Activated T-helper 2 cell treated with anti-CD3 and anti-CD28 coated beads, Interferon-gamma antibody, Interleukin-2, Interleukin-4, amounts not matched to agents 10 μg/mL and 5 μg/mL and 100 μg/mL, durations not matched to agents 14 hours and 24 hours and 36 hours (primary cell): ENCODE results near the gene EDN2. TPM values are rescaled to one million over a fixed set of nuclear protein-coding genes. Genes with fewer than 3 reads are reported as not detected.

Experiments used
- DNase-seq: peaks from one replicate; pipeline ENCODE4 v3.0.0; 2021; ENCODE audit warnings: low spot score
- H3K27ac Mint-ChIP-seq: one replicate; pipeline ENCODE4 v1.8.0; 2021; ENCODE audit warnings: mixed read lengths
- H3K27me3 Mint-ChIP-seq: one replicate; pipeline ENCODE4 v1.8.0; 2021; ENCODE audit warnings: low read depth, mixed read lengths
- H3K36me3 Mint-ChIP-seq: one replicate; pipeline ENCODE4 v1.8.0; 2021; ENCODE audit warnings: low read depth, mixed read lengths
- H3K4me1 Mint-ChIP-seq: one replicate; pipeline ENCODE4 v1.8.0; 2021; ENCODE audit warnings: low read depth, mixed read lengths
- H3K4me3 Mint-ChIP-seq: one replicate; pipeline ENCODE4 v1.8.0; 2021; ENCODE audit warnings: low read depth, mild to moderate bottlenecking, moderate library complexity, mixed read lengths
- H3K9me3 Mint-ChIP-seq: one replicate; pipeline ENCODE4 v1.8.0; 2021; ENCODE audit warnings: mixed read lengths
- intact Hi-C: fragments of 100-400 bp; cut with micrococcal nuclease; formaldehyde crosslinking; loops from one replicate; pipeline ENCODE4 v1.15.1; 2023
- total RNA-seq: library from RNA; stranded (reverse); gene quantifications from 2 replicates; pipeline ENCODE4 v1.2.3, GENCODE V29; 2022

Gene EDN2
- total RNA-seq, 1 donor from 2014 or later, result not detected

GRCh38 chr1:41514381-41514780 lies 29.9 kb upstream of the EDN2 start:
- H3K27me3 Mint-ChIP-seq, result no peaks in the 10 kb centered on the region

GRCh38 chr1:41513383-41513735 lies 28.9 kb upstream of the EDN2 start:
- no peak for DNase-seq
- Mint-ChIP-seq H3K4me1 (peaks cover 5% of the 10 kb centered on the region), H3K27ac (no peak overlapping the region)

More at GRCh38 chr1:41514381-41514780, 29.9 kb upstream of the EDN2 start:
- Mint-ChIP-seq H3K9me3 (no peaks in the 10 kb centered on the region), H3K36me3 (peaks cover 58% of the 10 kb centered on the region), H3K4me3 (no peak overlapping the region), H3K4me1 (peaks cover 5% of the 10 kb centered on the region), H3K27ac (no peak overlapping the region)
- DNase-seq, result no peak
- intact Hi-C loops, result no loop called here

GRCh38 chr1:41512701-41513382 lies 28.4 kb upstream of the EDN2 start:
- no peaks in the 10 kb centered on the region for H3K9me3 Mint-ChIP-seq
- no peak overlapping the region for H3K27ac Mint-ChIP-seq
- DNase-seq, result no peak
- no peaks in the 10 kb centered on the region for H3K27me3 Mint-ChIP-seq
- intact Hi-C loops, result no loop called here
- H3K36me3 Mint-ChIP-seq, result peaks cover 54% of the 10 kb centered on the region
- no peak overlapping the region for H3K4me3 Mint-ChIP-seq
- H3K4me1 Mint-ChIP-seq, result peaks cover 5% of the 10 kb centered on the region

More at GRCh38 chr1:41513383-41513735, 28.9 kb upstream of the EDN2 start:
- Mint-ChIP-seq H3K4me3 (no peak overlapping the region), H3K36me3 (peaks cover 58% of the 10 kb centered on the region), H3K9me3 (no peaks in the 10 kb centered on the region), H3K27me3 (no peaks in the 10 kb centered on the region)
- intact Hi-C loops, result no loop called here

- H3K36me3 Mint-ChIP-seq, result peaks cover 42% of the 10 kb centered on the region
- no peaks in the 10 kb centered on the region for H3K4me1 Mint-ChIP-seq
- intact Hi-C loops, result no loop called here
- DNase-seq, result no peak
- H3K4me3 Mint-ChIP-seq, result no peak overlapping the region
- no peaks in the 10 kb centered on the region for H3K27me3 Mint-ChIP-seq
- H3K9me3 Mint-ChIP-seq, result no peaks in the 10 kb centered on the region
- H3K27ac Mint-ChIP-seq, result no peak overlapping the region
These were observed 26.7 kb upstream of the EDN2 start for GRCh38 chr1:41511239-41511540.

- peaks cover 42% of the 10 kb centered on the region for H3K36me3 Mint-ChIP-seq
- no peak for DNase-seq
- H3K27me3 Mint-ChIP-seq, result no peaks in the 10 kb centered on the region
- intact Hi-C loops, result no loop called here
- H3K4me1 Mint-ChIP-seq, result no peaks in the 10 kb centered on the region
- no peak overlapping the region for H3K4me3 Mint-ChIP-seq
- no peak overlapping the region for H3K27ac Mint-ChIP-seq
- H3K9me3 Mint-ChIP-seq, result no peaks in the 10 kb centered on the region
These were observed 26.2 kb upstream of the EDN2 start for GRCh38 chr1:41510531-41511238.

- intact Hi-C loops, result no loop called here
- no peaks in the 10 kb centered on the region for H3K27me3 Mint-ChIP-seq
- H3K9me3 Mint-ChIP-seq, result no peaks in the 10 kb centered on the region
- no peak overlapping the region for H3K4me3 Mint-ChIP-seq
- H3K4me1 Mint-ChIP-seq, result peaks cover 5% of the 10 kb centered on the region
- peaks cover 34% of the 10 kb centered on the region for H3K36me3 Mint-ChIP-seq
- no peak for DNase-seq
- no peak overlapping the region for H3K27ac Mint-ChIP-seq
These were observed 24.8 kb upstream of the EDN2 start for GRCh38 chr1:41509270-41509671.

- Mint-ChIP-seq H3K36me3 (peaks cover 29% of the 10 kb centered on the region), H3K27ac (no peak overlapping the region), H3K4me3 (no peak overlapping the region), H3K9me3 (no peaks in the 10 kb centered on the region), H3K27me3 (no peaks in the 10 kb centered on the region), H3K4me1 (peaks cover 7% of the 10 kb centered on the region)
- intact Hi-C loops, result no loop called here
- DNase-seq, result no peak
These were observed 23.8 kb upstream of the EDN2 start for GRCh38 chr1:41508290-41508689.

- Mint-ChIP-seq H3K36me3 (peaks cover 24% of the 10 kb centered on the region), H3K4me3 (no peak overlapping the region), H3K9me3 (no peaks in the 10 kb centered on the region), H3K27me3 (no peaks in the 10 kb centered on the region), H3K27ac (no peak overlapping the region), H3K4me1 (peaks cover 7% of the 10 kb centered on the region)
- intact Hi-C loops, result no loop called here
- DNase-seq, result no peak
These were observed 23.4 kb upstream of the EDN2 start for GRCh38 chr1:41507836-41508235.

GRCh38 chr1:41507110-41507720 lies 22.7 kb upstream of the EDN2 start:
- Mint-ChIP-seq H3K36me3 (peaks cover 18% of the 10 kb centered on the region), H3K9me3 (no peaks in the 10 kb centered on the region), H3K4me3 (no peak overlapping the region), H3K4me1 (peaks cover 7% of the 10 kb centered on the region), H3K27me3 (no peaks in the 10 kb centered on the region), H3K27ac (no peak overlapping the region)
- no peak for DNase-seq
- intact Hi-C loops, result no loop called here

GRCh38 chr1:41504114-41505035 lies 19.9 kb upstream of the EDN2 start:
- Mint-ChIP-seq H3K4me1 (peaks cover 7% of the 10 kb centered on the region), H3K36me3 (no peaks in the 10 kb centered on the region), H3K27ac (no peak overlapping the region), H3K27me3 (no peaks in the 10 kb centered on the region), H3K4me3 (no peak overlapping the region), H3K9me3 (no peaks in the 10 kb centered on the region)
- intact Hi-C loops, result no loop called here
- no peak for DNase-seq

- intact Hi-C loops, result no loop called here
- H3K9me3 Mint-ChIP-seq, result no peaks in the 10 kb centered on the region
- H3K27ac Mint-ChIP-seq, result no peak overlapping the region
- H3K27me3 Mint-ChIP-seq, result no peaks in the 10 kb centered on the region
- no peaks in the 10 kb centered on the region for H3K36me3 Mint-ChIP-seq
- H3K4me1 Mint-ChIP-seq, result peaks cover 7% of the 10 kb centered on the region
- no peak overlapping the region for H3K4me3 Mint-ChIP-seq
- DNase-seq, result no peak
These were observed 19.1 kb upstream of the EDN2 start for GRCh38 chr1:41503538-41504113.

- Mint-ChIP-seq H3K36me3 (no peaks in the 10 kb centered on the region), H3K27me3 (no peaks in the 10 kb centered on the region), H3K27ac (no peak overlapping the region), H3K4me3 (no peak overlapping the region), H3K9me3 (no peaks in the 10 kb centered on the region), H3K4me1 (peaks cover 7% of the 10 kb centered on the region)
- intact Hi-C loops, result no loop called here
- DNase-seq, result no peak
These were observed 18.4 kb upstream of the EDN2 start for GRCh38 chr1:41502912-41503311.
